K562 (cell line): ENCODE data around the gene NARF. TPM values are rescaled to one million over a fixed set of nuclear protein-coding genes. Genes with fewer than 3 reads are reported as not detected.

Experiments
- BCL6 ChIP-seq: fragments of 250-450 bp; sonication (Bioruptor Pico); IDR thresholded peaks from 2 replicates; pipeline ENCODE4 v1.4.0; 2020
- CBFA2T3 ChIP-seq: fragments of 450-650 bp; IDR thresholded peaks from 2 replicates; pipeline ENCODE4 v1.6.1; 2017
- CBFB ChIP-seq: sonication (generic); formaldehyde crosslinking; IDR thresholded peaks from 2 replicates; pipeline ENCODE4 v1.4.0; 2020; ENCODE audit warnings: mild to moderate bottlenecking, missing genetic modification reagents
- CCAR2 ChIP-seq: fragments of 200-400 bp; formaldehyde crosslinking; IDR thresholded peaks from 2 replicates; pipeline ENCODE4 v1.6.1; 2017; ENCODE audit warnings: mild to moderate bottlenecking, low read depth, low read length
- CSDE1 ChIP-seq, 2 experiments: fragments of 450-650 bp; IDR thresholded peaks; 2 replicates each; pipeline ENCODE4 v1.6.1; 2016; ENCODE audit warnings: mild to moderate bottlenecking in 1 of 2
- GATAD2B ChIP-seq: fragments of 450-650 bp; IDR thresholded peaks from 2 replicates; pipeline ENCODE4 v1.6.1; 2017; ENCODE audit warnings: mild to moderate bottlenecking, borderline replicate concordance
- HLTF ChIP-seq: fragments of 450-650 bp; IDR thresholded peaks from 2 replicates; pipeline ENCODE4 v1.6.1; 2016
- TEAD1 ChIP-seq, 2 experiments: fragments of 450-650 bp in 1 of 2; sonication (generic) in 1 of 2; formaldehyde crosslinking; IDR thresholded peaks; 2 replicates each; pipeline versions ENCODE4 v1.4.0 to v1.8.0; 2020 to 2022; ENCODE audit warnings: mild to moderate bottlenecking in 2 of 2, missing genetic modification reagents in 1 of 2
- polyA plus RNA-seq, 8 experiments: library from polyadenylated mRNA; depleted of rRNA in 4 of 8; stranded (reverse) in 5 of 8; unstranded in 3 of 8; fragments of >200 nt; fragmentation: Nextera tagmentation in 2 of 8; fragmentation: Illumina TruSeq in 1 of 8; extraction: Ambion mirVana in 2 of 8; extraction: Trizol in 1 of 8; gene quantifications; 2 replicates each; pipeline versions ENCODE4 v1.2.1 to v1.2.3, GENCODE V29; 2011 to 2014; ENCODE audit warnings: inconsistent platforms in 1 of 8, missing spikeins in 1 of 8
- total RNA-seq, 7 experiments: library from RNA; depleted of rRNA in 6 of 7; stranded (reverse); fragments of >200 nt in 6 of 7; fragmentation: Illumina TruSeq in 2 of 7; extraction: Trizol in 2 of 7; gene quantifications; 2 replicates each; pipeline versions ENCODE4 v1.2.1 to v1.2.3, GENCODE V29; 2011 to 2021; ENCODE audit warnings: low replicate concordance in 1 of 7
- TF ChIP-seq, protein P1 (sequence below): fragments of 450-650 bp; IDR thresholded peaks from 2 replicates; pipeline ENCODE4 v1.6.1; 2016; ENCODE audit warnings: mild to moderate bottlenecking, moderate library complexity

Gene NARF
- total and polyA plus RNA-seq, 9 of the 15 experiments (the other 6 are each of a cell fraction or from before 2014, with no cell fraction given): 60.4 to 423 (median 132) TPM

DNA sequence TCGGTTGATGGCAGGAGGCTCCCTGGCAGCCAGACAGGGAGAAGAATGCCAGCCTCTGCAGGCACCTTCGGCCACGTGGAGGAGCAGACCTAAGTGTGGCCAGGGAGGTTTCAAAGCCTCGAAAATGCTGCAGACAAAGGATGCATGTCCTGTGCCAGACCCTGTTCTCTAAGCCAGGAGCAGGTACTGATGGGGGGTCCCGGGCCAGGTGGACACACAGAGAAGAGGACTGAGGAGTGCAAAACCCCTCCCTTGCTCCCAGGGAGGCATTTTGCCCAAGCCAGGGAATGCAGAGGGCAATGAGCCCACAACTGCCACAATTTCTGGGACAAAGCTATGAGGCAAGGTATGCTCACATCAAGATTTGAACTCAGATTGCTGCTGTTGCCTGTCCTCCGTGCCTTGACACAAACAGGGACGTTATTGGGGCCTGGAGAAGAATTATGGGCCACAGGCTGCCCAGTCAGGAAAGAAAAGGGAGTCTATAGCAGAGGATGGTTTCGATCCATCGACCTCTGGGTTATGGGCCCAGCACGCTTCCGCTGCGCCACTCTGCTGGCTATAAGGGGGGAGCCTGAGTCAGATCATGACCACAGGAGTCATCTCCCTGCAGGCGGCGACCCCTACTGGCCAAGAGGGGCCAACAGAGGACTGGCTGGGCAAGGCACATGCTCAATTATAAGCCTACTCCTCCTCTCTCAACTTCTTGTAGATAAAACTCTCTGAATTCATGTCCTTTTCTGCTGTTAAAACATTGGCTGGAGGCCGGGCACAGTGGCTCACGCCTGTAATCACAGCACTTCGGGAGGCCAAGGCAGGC is 35.9 kb downstream of the NARF start (continued):
- TF ChIP-seq, protein P1, sequence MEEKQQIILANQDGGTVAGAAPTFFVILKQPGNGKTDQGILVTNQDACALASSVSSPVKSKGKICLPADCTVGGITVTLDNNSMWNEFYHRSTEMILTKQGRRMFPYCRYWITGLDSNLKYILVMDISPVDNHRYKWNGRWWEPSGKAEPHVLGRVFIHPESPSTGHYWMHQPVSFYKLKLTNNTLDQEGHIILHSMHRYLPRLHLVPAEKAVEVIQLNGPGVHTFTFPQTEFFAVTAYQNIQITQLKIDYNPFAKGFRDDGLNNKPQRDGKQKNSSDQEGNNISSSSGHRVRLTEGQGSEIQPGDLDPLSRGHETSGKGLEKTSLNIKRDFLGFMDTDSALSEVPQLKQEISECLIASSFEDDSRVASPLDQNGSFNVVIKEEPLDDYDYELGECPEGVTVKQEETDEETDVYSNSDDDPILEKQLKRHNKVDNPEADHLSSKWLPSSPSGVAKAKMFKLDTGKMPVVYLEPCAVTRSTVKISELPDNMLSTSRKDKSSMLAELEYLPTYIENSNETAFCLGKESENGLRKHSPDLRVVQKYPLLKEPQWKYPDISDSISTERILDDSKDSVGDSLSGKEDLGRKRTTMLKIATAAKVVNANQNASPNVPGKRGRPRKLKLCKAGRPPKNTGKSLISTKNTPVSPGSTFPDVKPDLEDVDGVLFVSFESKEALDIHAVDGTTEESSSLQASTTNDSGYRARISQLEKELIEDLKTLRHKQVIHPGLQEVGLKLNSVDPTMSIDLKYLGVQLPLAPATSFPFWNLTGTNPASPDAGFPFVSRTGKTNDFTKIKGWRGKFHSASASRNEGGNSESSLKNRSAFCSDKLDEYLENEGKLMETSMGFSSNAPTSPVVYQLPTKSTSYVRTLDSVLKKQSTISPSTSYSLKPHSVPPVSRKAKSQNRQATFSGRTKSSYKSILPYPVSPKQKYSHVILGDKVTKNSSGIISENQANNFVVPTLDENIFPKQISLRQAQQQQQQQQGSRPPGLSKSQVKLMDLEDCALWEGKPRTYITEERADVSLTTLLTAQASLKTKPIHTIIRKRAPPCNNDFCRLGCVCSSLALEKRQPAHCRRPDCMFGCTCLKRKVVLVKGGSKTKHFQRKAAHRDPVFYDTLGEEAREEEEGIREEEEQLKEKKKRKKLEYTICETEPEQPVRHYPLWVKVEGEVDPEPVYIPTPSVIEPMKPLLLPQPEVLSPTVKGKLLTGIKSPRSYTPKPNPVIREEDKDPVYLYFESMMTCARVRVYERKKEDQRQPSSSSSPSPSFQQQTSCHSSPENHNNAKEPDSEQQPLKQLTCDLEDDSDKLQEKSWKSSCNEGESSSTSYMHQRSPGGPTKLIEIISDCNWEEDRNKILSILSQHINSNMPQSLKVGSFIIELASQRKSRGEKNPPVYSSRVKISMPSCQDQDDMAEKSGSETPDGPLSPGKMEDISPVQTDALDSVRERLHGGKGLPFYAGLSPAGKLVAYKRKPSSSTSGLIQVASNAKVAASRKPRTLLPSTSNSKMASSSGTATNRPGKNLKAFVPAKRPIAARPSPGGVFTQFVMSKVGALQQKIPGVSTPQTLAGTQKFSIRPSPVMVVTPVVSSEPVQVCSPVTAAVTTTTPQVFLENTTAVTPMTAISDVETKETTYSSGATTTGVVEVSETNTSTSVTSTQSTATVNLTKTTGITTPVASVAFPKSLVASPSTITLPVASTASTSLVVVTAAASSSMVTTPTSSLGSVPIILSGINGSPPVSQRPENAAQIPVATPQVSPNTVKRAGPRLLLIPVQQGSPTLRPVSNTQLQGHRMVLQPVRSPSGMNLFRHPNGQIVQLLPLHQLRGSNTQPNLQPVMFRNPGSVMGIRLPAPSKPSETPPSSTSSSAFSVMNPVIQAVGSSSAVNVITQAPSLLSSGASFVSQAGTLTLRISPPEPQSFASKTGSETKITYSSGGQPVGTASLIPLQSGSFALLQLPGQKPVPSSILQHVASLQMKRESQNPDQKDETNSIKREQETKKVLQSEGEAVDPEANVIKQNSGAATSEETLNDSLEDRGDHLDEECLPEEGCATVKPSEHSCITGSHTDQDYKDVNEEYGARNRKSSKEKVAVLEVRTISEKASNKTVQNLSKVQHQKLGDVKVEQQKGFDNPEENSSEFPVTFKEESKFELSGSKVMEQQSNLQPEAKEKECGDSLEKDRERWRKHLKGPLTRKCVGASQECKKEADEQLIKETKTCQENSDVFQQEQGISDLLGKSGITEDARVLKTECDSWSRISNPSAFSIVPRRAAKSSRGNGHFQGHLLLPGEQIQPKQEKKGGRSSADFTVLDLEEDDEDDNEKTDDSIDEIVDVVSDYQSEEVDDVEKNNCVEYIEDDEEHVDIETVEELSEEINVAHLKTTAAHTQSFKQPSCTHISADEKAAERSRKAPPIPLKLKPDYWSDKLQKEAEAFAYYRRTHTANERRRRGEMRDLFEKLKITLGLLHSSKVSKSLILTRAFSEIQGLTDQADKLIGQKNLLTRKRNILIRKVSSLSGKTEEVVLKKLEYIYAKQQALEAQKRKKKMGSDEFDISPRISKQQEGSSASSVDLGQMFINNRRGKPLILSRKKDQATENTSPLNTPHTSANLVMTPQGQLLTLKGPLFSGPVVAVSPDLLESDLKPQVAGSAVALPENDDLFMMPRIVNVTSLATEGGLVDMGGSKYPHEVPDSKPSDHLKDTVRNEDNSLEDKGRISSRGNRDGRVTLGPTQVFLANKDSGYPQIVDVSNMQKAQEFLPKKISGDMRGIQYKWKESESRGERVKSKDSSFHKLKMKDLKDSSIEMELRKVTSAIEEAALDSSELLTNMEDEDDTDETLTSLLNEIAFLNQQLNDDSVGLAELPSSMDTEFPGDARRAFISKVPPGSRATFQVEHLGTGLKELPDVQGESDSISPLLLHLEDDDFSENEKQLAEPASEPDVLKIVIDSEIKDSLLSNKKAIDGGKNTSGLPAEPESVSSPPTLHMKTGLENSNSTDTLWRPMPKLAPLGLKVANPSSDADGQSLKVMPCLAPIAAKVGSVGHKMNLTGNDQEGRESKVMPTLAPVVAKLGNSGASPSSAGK: peak; percentile 67; the same call in 1 of the 2 replicates
- TF ChIP-seq TEAD1 (CRISPR knock-in tag; IDR thresholded peaks at IDR 0.05) (peak in 1 of 2 experiments; percentile 95; a peak in 2 of 4 replicates), CBFA2T3 (0 out of 2 replicates have a peak, but pooled peaks have one; percentile 16), CCAR2 (0 out of 2 replicates have a peak, but pooled peaks have one; percentile 22), GATAD2B (peak; percentile 82; the same call in 1 of the 2 replicates), CBFB (CRISPR knock-in tag) (peak; percentile 13; the same call in 1 of the 2 replicates), BCL6 (CRISPR knock-in tag) (no peak), HLTF (no peak; the same call in 1 of the 2 replicates), CSDE1 (IDR thresholded peaks at IDR 0.05) (peak in 1 of 2 experiments; percentile 88; a peak in 2 of 4 replicates)
